Prostate gland (tissue), 2 donors: ENCODE measurements around the gene NOXO1.

Source experiments
- POLR2A ChIP-seq: fragments of 450-650 bp; IDR thresholded peaks from one replicate; pipeline ENCODE4 v1.6.1; 2016; ENCODE audit warnings: antibody characterized with exemption, mild to moderate bottlenecking
- POLR2AphosphoS5 ChIP-seq: sonication (generic); formaldehyde crosslinking; IDR thresholded peaks from one replicate; pipeline ENCODE4 v1.6.1; 2017; ENCODE audit warnings: antibody characterized with exemption
- TF ChIP-seq, protein P1 (sequence below), 4 experiments: fragments of 200-600 bp in 2 of 4; fragments of 450-650 bp in 2 of 4; sonication (generic) in 2 of 4; IDR thresholded peaks; 1 replicate in 3 of 4; 2 replicates in 1 of 4; pipeline ENCODE4 v1.5.1; 2016 to 2019; ENCODE audit warnings: antibody characterized with exemption in 4 of 4, mild to moderate bottlenecking in 2 of 4, moderate library complexity in 2 of 4

GRCh38 chr16:1945559-1946391 lies 35.5 kb downstream of the NOXO1 start:
- TF ChIP-seq, protein P1, sequence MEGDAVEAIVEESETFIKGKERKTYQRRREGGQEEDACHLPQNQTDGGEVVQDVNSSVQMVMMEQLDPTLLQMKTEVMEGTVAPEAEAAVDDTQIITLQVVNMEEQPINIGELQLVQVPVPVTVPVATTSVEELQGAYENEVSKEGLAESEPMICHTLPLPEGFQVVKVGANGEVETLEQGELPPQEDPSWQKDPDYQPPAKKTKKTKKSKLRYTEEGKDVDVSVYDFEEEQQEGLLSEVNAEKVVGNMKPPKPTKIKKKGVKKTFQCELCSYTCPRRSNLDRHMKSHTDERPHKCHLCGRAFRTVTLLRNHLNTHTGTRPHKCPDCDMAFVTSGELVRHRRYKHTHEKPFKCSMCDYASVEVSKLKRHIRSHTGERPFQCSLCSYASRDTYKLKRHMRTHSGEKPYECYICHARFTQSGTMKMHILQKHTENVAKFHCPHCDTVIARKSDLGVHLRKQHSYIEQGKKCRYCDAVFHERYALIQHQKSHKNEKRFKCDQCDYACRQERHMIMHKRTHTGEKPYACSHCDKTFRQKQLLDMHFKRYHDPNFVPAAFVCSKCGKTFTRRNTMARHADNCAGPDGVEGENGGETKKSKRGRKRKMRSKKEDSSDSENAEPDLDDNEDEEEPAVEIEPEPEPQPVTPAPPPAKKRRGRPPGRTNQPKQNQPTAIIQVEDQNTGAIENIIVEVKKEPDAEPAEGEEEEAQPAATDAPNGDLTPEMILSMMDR (IDR thresholded peaks at IDR 0.05) = no peak
- TF ChIP-seq POLR2AphosphoS5 = no peak
- TF ChIP-seq POLR2A = no peak
